Measurements from ENCODE around the gene PYHIN1.

The PYHIN1 gene

DNA sequence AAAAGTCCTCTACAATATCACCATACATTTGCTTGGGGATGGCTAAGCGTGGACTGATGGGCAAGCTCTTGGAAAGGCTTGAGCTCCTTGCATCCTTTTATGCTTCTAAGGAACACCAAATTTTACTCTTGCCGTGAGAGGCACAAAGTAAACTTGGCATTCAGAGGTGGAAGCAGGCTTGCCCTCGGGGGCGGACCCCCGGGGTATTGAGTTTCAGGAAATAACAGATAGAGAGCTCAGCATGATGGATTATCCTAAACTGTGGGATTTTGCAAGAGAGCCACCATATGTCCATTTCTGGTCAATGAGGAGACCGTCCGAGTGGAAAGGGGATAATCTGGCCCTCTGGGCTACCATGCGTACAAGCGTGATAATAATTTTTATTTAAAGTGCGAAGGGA, 92.4 kb downstream of the PYHIN1 start:
- no peak for DNase-seq

DNA sequence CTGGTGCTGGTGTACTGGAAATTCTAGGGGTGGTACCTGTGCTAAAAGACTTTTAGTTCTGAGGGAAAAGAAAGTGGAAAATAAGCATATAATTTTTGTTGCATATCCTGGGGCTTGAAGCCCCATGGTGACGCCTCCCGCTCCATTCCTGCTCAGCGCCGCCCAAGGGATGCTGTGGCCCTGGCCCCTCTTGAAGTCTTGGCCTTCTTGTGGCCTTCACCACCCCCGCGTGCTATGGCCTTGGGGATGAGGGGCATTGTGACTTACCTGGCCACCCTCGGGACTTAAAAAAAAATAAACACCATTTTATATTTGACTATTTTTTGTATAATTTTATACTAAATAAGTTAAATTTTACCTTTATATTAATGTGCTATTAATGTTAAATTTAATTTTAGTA, 93.7 kb downstream of the PYHIN1 start:
- no peak for DNase-seq
